AG09319 (cell line): ENCODE results near the gene PAX2.

ENCODE experiments used
- DNase-seq: peaks from one replicate; pipeline ENCODE4 v3.0.0-alpha.2; 2010; ENCODE audit warnings: low read depth; ENCODE audit errors: extremely low read depth
- TF ChIP-seq, protein P1 (sequence below): IDR thresholded peaks from 2 replicates; pipeline ENCODE4 v1.5.1; 2011; ENCODE audit warnings: low read depth, mild to moderate bottlenecking, inconsistent platforms, low read length, moderate library complexity

Gene PAX2

DNA sequence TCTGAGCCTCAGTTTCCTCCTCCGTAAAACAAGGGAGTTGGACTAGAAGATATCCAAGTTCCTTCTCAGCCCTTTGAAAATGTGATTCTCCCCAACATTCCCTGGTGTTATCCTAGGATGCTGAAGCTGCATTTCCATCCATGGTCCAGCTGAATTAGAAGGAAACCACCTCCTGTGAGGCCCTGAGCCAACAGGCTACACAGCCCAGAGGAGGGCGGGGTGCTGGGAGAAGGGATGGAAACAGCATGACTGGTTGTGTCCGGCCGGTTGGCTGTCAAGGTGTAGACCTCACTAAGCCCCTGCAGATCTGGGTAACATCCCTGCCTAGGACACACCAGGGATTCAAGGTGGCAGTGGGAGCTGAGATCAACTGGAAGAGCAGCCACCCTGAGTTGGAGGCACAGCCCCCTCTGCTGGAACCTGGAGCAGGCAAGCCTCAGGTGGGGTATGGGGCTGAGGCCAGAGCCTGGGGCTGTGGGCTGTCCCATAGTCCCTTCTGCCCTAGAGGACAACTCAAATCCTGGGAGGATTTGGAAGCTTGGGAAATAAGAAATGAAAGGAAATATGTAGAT, 72.0 kb downstream of the PAX2 start:
- TF ChIP-seq, protein P1, sequence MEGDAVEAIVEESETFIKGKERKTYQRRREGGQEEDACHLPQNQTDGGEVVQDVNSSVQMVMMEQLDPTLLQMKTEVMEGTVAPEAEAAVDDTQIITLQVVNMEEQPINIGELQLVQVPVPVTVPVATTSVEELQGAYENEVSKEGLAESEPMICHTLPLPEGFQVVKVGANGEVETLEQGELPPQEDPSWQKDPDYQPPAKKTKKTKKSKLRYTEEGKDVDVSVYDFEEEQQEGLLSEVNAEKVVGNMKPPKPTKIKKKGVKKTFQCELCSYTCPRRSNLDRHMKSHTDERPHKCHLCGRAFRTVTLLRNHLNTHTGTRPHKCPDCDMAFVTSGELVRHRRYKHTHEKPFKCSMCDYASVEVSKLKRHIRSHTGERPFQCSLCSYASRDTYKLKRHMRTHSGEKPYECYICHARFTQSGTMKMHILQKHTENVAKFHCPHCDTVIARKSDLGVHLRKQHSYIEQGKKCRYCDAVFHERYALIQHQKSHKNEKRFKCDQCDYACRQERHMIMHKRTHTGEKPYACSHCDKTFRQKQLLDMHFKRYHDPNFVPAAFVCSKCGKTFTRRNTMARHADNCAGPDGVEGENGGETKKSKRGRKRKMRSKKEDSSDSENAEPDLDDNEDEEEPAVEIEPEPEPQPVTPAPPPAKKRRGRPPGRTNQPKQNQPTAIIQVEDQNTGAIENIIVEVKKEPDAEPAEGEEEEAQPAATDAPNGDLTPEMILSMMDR: no peak
- DNase-seq: no peak

DNA sequence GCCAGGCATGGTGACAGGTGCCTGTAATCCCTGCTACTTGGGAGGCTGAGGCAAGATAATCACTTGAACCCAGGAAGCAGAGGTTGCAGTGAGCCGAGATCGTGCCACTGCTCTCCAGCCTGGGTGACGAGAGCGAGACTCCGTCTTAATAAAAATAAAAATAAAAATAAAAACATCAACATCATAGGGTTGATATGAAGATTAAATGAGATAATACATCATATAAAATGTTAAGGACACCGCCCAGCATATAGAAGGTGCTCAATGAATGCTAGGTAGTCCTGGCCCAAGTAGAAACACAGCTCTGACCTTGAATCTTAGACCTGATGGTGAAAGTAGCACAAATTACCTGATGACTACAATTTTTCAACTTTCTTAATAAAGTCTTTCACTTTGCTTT, 74.0 kb downstream of the PAX2 start:
- TF ChIP-seq, protein P1: no peak
- DNase-seq: no peak

DNA sequence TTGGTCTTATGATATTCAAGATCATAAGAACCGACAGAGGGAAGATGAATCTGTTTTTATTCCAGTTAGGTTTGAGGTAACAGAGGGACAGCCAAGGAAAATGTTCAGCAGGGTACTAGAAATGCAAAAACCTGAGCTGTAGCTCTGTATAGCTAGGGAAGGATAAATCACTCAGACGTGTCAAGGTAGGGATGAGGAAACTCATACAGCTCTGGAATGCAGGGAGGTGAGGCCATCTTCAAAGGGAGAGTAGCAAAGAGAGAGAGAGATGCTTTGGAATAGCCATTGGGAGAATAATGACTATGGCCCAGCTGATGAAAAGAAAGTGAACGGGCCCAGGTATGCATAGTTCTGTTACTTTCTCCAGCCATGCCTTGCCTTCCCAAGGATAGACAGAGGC, 77.8 kb downstream of the PAX2 start:
- DNase-seq: no peak
- TF ChIP-seq, protein P1: no peak

DNA sequence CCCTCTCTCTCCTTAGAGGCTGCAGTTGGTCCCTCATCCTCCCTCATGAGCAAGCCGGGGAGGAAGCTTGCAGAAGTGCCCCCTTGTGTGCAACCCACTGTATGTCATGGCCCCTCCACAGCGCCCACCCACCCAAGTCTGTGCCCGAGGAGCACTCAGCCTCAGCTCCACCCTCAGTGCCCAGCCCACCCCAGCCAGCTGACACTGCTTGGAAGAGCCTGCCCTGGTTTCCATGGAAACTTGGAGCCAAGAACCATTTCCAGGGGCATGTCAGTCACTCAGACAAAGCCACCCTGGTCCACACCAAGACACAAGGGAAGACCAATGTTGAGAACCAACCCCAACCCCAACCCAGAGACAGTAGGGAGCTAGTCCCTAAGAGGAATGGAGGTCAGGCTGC, 79.5 kb downstream of the PAX2 start:
- TF ChIP-seq, protein P1: no peak

DNA sequence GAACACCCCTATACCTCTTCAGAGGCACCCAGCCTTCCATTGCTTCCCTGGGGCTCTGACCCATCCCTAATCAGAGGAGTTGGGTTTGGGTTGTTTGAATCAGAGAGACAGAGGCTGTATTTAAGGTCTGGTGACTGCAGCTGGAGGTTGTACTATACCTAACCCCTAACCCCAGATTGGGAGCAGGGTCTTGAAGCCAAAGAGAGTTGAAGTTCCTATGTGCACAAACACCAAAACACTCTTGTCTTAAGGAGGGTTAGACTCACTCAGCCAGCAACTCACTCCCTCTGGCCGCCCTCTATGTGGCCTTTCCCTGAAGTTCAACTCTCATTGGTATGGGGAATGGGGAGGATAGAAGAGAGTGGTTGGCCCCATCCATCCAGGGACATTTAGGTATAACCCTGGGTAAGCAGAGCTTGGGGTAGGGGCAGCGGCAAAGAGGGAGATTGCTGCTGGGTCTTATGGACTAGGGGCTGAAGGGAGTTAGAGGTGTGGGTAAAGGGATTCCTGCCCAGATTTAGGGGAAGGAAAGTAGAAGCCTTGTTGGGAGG, 80.0 kb downstream of the PAX2 start:
- TF ChIP-seq, protein P1: no peak
- no peak for DNase-seq

More for the DNA sequence above, 79.5 kb downstream of the PAX2 start:
- DNase-seq: no peak

DNA sequence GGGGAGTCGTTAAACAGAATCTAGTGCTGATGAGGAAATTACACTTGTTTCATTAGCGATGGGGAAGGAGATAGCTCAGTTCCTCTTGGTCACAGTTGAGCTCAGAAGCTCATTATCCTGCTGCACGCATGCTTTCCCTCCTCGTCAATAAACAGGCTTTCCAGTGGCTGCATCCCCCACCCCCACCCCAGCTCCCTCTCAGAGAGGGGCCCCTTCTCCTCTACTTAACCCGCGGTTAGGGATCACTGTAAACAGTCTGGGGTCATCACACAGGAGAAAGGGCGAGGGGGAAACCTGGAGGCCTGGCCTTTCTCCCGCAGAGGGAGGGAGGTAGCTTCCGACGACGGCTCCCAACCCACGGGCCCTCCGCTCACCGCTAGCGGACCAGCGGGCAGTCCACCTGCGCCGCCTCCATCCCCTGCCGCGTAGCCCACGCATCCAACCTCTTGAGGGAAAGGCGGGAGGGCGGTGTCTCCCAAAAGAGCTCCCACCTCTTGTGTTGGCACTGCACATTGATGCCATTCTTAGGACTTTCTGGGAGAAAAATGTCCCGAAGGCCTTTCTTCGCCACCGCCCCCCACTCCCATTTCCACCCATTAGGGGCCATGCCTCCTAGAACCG, 80.8 kb downstream of the PAX2 start:
- no peak for DNase-seq
- TF ChIP-seq, protein P1: no peak

DNA sequence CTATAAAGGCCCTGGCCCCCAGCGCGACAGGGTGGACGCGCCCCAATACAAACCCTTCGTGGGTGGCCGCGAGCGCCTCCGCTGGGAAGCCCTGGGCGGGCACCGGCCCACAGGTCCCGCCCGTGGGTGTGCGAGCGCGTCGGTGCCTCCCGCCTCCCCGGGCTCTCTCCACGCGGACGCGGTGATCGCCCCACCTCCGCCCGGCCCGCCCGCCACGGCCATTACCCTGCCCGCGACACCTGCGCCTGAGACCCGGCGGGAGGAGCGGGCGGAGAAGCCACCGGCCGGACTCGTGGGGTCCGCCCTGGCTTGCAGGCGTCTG, 81.2 kb downstream of the PAX2 start:
- no peak for DNase-seq
- TF ChIP-seq, protein P1: no peak
